ENCODE measurements around the gene COL19A1.

The COL19A1 gene

GRCh38 chr6:70061546-70061945 is 195.2 kb downstream of the COL19A1 start:
- Histone ChIP-seq H3K4me3 (ENCODE audit: insufficient read length, low read depth) (no peak overlapping the region), H3K27me3 (ENCODE audit: insufficient read depth, insufficient read length) (no peaks in the 10 kb centered on the region), H3K9ac (ENCODE audit: insufficient read length, low read depth) (no peak overlapping the region), H3K4me1 (ENCODE audit: insufficient read depth, insufficient read length) (no peaks in the 10 kb centered on the region), H3K36me3 (ENCODE audit: insufficient read depth, insufficient read length, low read length) (no peaks in the 10 kb centered on the region), H3K9me3 (ENCODE audit: insufficient read depth, low read length) (no peaks in the 10 kb centered on the region)
- DNase-seq (ENCODE audit: low read depth, low spot score), result no peak
- TF ChIP-seq YY1 (IDR thresholded peaks at IDR 0.05; ENCODE audit: insufficient read depth, insufficient read length) (no peak), SUZ12 (IDR thresholded peaks at IDR 0.05; ENCODE audit: extremely low read depth, insufficient read depth, insufficient read length) (no peak), ZNF274 (IDR thresholded peaks at IDR 0.05; ENCODE audit: low read depth, low read length) (no peak)

DNA sequence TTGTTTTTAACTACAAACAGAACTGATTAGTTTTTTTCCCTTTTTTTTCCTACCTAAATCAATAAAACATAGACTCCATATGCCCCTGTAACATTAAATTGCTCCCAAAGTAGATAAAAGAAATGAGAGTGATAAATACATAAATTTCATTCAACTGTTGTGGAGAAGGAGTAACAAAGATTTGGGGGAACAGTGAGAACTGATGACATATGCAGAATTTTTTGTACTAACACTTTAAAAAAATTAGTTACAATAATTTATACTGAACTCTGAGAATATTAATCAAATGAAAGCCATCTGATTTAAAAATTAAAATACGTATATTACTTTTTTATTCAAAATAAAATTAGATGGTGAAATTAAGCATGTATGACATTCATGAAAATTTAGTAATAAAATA is 195.7 kb downstream of the COL19A1 start:
- no peak for TF ChIP-seq YY1 (IDR thresholded peaks at IDR 0.05; ENCODE audit: insufficient read depth, insufficient read length)
- no peak for TF ChIP-seq ZNF274 (IDR thresholded peaks at IDR 0.05; ENCODE audit: low read depth, low read length)
- TF ChIP-seq SUZ12 (IDR thresholded peaks at IDR 0.05; ENCODE audit: extremely low read depth, insufficient read depth, insufficient read length), result no peak
- no peaks in the 10 kb centered on the region for H3K4me1 ChIP-seq (ENCODE audit: insufficient read depth, insufficient read length)
- no peaks in the 10 kb centered on the region for H3K36me3 ChIP-seq (ENCODE audit: insufficient read depth, insufficient read length, low read length)
- no peak overlapping the region for H3K9ac ChIP-seq (ENCODE audit: insufficient read length, low read depth)
- no peak for DNase-seq (ENCODE audit: low read depth, low spot score)
- no peaks in the 10 kb centered on the region for H3K27me3 ChIP-seq (ENCODE audit: insufficient read depth, insufficient read length)
- H3K9me3 ChIP-seq (ENCODE audit: insufficient read depth, low read length), result no peaks in the 10 kb centered on the region
- no peak overlapping the region for H3K4me3 ChIP-seq (ENCODE audit: insufficient read length, low read depth)

DNA sequence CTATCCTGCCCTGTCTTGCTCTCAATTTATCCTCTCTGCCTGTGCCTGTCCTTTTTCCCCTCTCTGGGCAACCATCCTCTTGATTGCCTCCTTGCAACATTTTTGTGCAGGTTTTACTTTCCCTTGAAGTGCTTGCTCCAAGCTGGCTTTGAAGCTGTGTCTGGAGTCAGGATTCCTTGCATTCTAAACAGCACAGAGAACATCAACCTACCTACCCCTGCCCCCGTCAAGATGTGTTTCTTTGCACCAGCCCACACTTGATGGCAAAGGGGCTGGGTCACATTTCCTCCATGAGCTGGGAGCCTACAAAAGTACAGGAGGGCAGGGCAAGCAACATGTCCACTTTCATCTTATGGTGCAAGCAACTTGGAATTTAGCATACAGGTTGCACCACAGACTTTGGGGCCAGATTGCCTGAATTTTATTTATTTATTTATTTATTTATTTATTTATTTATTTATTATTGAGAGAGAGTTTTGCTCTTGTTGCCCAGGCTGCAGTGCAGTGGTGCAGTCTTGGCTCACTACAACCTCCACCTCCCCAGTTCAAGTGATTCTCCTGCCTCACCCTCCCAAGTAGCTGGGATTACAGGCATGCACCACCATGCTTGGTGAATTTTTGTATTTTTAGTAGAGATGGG is 206.3 kb downstream of the COL19A1 start:
- no peaks in the 10 kb centered on the region for H3K4me1 ChIP-seq (ENCODE audit: insufficient read depth, insufficient read length)
- H3K36me3 ChIP-seq (ENCODE audit: insufficient read depth, insufficient read length, low read length), result no peaks in the 10 kb centered on the region
- no peaks in the 10 kb centered on the region for H3K27me3 ChIP-seq (ENCODE audit: insufficient read depth, insufficient read length)
- TF ChIP-seq YY1 (IDR thresholded peaks at IDR 0.05; ENCODE audit: insufficient read depth, insufficient read length) (no peak), SUZ12 (IDR thresholded peaks at IDR 0.05; ENCODE audit: extremely low read depth, insufficient read depth, insufficient read length) (no peak), ZNF274 (IDR thresholded peaks at IDR 0.05; ENCODE audit: low read depth, low read length) (no peak)
- no peak overlapping the region for H3K4me3 ChIP-seq (ENCODE audit: insufficient read length, low read depth)
- no peaks in the 10 kb centered on the region for H3K9me3 ChIP-seq (ENCODE audit: insufficient read depth, low read length)
- H3K9ac ChIP-seq (ENCODE audit: insufficient read length, low read depth), result no peak overlapping the region
- DNase-seq (ENCODE audit: low read depth, low spot score), result peak; percentile 2

DNA sequence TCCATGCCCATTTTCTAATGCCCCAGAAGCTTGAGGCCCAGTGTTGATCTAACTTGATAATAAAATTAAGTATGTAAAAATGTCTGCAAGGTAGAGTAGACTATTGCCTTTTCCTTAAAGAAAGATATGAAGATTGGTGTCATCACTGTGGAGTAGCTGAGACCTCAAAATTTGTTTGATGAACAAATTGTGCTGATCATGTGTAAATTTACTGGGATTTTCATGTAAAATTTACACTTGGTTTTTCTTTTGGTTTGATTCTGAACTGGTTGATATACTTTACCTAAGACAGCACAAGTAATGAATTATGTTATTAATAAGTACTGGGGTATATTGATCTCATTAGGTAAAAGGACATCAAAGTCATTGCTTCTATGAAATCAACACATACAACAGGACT is 207.3 kb downstream of the COL19A1 start:
- Histone ChIP-seq H3K4me1 (ENCODE audit: insufficient read depth, insufficient read length) (no peaks in the 10 kb centered on the region), H3K9ac (ENCODE audit: insufficient read length, low read depth) (no peak overlapping the region), H3K36me3 (ENCODE audit: insufficient read depth, insufficient read length, low read length) (no peaks in the 10 kb centered on the region), H3K4me3 (ENCODE audit: insufficient read length, low read depth) (no peak overlapping the region), H3K9me3 (ENCODE audit: insufficient read depth, low read length) (no peaks in the 10 kb centered on the region), H3K27me3 (ENCODE audit: insufficient read depth, insufficient read length) (no peaks in the 10 kb centered on the region)
- no peak for TF ChIP-seq ZNF274 (IDR thresholded peaks at IDR 0.05; ENCODE audit: low read depth, low read length)
- no peak for DNase-seq (ENCODE audit: low read depth, low spot score)

DNA sequence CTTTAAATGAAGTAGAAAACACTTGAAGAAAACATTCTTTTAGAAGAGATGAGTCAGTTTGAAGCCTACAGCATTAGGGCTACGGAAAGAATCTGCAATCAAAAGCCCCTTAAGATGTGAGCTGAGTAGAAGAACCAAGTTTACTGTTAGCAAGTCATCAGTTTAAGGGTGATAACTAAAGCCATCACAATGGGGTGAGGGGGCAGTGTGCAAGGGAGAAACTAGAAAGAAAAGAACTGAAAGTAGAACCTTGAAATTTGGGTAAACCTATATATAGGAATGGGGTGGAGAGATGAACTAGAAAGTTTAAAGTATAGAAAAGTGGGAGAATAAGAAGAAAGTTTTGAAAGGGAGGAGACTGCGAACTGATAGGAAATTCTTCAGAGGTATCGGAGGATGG is 212.9 kb downstream of the COL19A1 start:
- Histone ChIP-seq H3K4me1 (ENCODE audit: insufficient read depth, insufficient read length) (no peaks in the 10 kb centered on the region), H3K9ac (ENCODE audit: insufficient read length, low read depth) (no peak overlapping the region), H3K36me3 (ENCODE audit: insufficient read depth, insufficient read length, low read length) (no peaks in the 10 kb centered on the region), H3K27me3 (ENCODE audit: insufficient read depth, insufficient read length) (no peaks in the 10 kb centered on the region), H3K4me3 (ENCODE audit: insufficient read length, low read depth) (no peak overlapping the region), H3K9me3 (ENCODE audit: insufficient read depth, low read length) (no peaks in the 10 kb centered on the region)
- no peak for TF ChIP-seq SUZ12 (IDR thresholded peaks at IDR 0.05; ENCODE audit: extremely low read depth, insufficient read depth, insufficient read length)
- no peak for TF ChIP-seq ZNF274 (IDR thresholded peaks at IDR 0.05; ENCODE audit: low read depth, low read length)
- TF ChIP-seq YY1 (IDR thresholded peaks at IDR 0.05; ENCODE audit: insufficient read depth, insufficient read length), result no peak
- no peak for DNase-seq (ENCODE audit: low read depth, low spot score)

DNA sequence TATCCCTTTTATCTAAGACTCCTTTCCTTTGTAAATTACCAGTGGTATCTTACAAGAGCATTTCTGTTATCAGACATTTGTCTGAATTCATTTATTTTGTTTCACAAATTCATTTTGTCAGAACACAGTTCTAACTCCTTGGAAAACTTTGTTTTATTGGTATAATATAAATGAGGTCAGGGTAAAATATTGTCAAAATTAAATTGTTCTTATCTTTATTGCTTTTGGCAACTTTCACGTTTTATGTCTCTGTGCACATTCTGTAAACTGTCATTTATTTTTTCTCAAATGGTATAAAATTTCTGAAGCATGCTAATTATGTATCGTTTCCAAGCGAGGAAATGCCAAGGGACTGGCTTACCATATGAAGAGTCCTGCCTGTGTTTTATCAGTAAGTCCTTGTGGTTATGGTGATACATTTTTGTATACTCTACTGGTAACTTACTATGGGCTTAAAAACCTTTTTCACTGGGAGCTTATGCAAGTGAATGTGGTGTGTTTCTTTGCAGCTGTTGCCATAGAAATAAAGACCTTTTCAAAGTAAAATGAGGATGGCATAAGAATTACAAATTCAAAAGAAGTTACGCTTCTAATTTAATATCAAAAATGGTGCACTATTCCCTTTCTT is 214.2 kb downstream of the COL19A1 start:
- H3K36me3 ChIP-seq (ENCODE audit: insufficient read depth, insufficient read length, low read length), result no peaks in the 10 kb centered on the region
- H3K4me3 ChIP-seq (ENCODE audit: insufficient read length, low read depth), result no peak overlapping the region
- H3K9me3 ChIP-seq (ENCODE audit: insufficient read depth, low read length), result no peaks in the 10 kb centered on the region
- no peak for TF ChIP-seq YY1 (IDR thresholded peaks at IDR 0.05; ENCODE audit: insufficient read depth, insufficient read length)
- TF ChIP-seq ZNF274 (IDR thresholded peaks at IDR 0.05; ENCODE audit: low read depth, low read length), result no peak
- no peak for TF ChIP-seq SUZ12 (IDR thresholded peaks at IDR 0.05; ENCODE audit: extremely low read depth, insufficient read depth, insufficient read length)
- no peaks in the 10 kb centered on the region for H3K4me1 ChIP-seq (ENCODE audit: insufficient read depth, insufficient read length)
- H3K27me3 ChIP-seq (ENCODE audit: insufficient read depth, insufficient read length), result no peaks in the 10 kb centered on the region
- H3K9ac ChIP-seq (ENCODE audit: insufficient read length, low read depth), result no peak overlapping the region
- DNase-seq (ENCODE audit: low read depth, low spot score), result no peak

GRCh38 chr6:70082830-70083229 is 216.5 kb downstream of the COL19A1 start:
- Histone ChIP-seq H3K4me3 (ENCODE audit: insufficient read length, low read depth) (no peak overlapping the region), H3K4me1 (ENCODE audit: insufficient read depth, insufficient read length) (no peaks in the 10 kb centered on the region), H3K9ac (ENCODE audit: insufficient read length, low read depth) (no peak overlapping the region), H3K9me3 (ENCODE audit: insufficient read depth, low read length) (no peaks in the 10 kb centered on the region), H3K27me3 (ENCODE audit: insufficient read depth, insufficient read length) (no peaks in the 10 kb centered on the region), H3K36me3 (ENCODE audit: insufficient read depth, insufficient read length, low read length) (no peaks in the 10 kb centered on the region)
- no peak for DNase-seq (ENCODE audit: low read depth, low spot score)
- TF ChIP-seq YY1 (IDR thresholded peaks at IDR 0.05; ENCODE audit: insufficient read depth, insufficient read length), result no peak

Measured in NT2/D1 (cell line).